Purkinje cell (primary cell): Measurements from ENCODE around the gene LIN37. TPM values are rescaled to one million over a fixed set of nuclear protein-coding genes. Genes with fewer than 3 reads are reported as not detected.

ENCODE experiments used
- polyA plus RNA-seq: library from polyadenylated mRNA; unstranded; fragments of >200 nt; fragmentation: Nextera tagmentation; gene quantifications from 2 replicates; pipeline ENCODE4 v1.2.1, GENCODE V29; 2014

The LIN37 gene, protein sequence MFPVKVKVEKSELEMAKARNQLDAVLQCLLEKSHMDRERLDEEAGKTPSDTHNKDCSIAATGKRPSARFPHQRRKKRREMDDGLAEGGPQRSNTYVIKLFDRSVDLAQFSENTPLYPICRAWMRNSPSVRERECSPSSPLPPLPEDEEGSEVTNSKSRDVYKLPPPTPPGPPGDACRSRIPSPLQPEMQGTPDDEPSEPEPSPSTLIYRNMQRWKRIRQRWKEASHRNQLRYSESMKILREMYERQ
- 4.6 and 8.3 TPM in 2 replicates for polyA plus RNA-seq

DNA sequence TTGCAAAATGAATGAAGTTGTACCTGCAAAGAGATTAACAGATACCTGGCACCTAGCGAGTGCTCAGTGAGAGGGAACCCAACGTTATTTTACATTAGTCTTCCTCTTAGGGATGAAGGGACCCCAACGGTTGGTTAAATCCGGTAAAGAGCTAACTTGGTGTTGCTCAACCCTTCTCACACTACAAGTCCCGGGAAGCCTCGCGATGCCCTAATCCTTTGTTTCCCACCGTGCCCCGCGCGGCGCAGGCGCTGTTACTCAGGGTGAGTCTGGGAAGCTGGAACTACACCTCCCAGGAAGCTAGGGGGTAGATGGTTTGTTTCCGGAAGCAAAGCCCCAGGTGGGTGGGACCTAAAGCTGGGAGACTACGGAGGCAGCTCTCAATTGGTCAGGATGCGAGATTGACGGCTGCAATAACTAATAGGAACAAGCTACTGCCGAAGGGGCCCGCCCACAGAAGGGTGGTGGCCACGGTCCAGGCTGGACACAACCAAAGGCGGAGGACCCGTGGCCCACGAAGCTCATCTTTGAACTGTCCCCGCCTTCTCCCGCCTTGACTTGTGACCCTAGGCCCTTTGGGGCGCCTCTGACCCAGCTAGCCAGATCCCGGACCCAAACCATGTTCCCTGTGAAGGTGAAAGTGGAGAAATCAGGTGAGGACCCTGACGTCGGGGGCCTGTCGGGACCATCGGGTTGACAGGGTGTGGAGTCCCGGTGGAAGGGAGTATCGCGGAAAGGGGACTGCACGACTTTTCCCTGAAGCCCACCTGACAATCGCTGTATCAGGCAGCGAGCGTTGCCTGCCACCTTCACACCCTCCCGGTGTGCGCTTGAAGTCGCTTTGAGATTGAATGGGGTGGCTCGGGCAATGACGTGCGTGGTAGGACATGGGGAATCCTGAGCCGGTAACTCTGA is at the start of gene LIN37:
Gene LIN37, plus strand, starts transcription at position 471 of the 915 bp plus-strand sequence. Its CDS starts 149 bp downstream, at position 620.

DNA sequence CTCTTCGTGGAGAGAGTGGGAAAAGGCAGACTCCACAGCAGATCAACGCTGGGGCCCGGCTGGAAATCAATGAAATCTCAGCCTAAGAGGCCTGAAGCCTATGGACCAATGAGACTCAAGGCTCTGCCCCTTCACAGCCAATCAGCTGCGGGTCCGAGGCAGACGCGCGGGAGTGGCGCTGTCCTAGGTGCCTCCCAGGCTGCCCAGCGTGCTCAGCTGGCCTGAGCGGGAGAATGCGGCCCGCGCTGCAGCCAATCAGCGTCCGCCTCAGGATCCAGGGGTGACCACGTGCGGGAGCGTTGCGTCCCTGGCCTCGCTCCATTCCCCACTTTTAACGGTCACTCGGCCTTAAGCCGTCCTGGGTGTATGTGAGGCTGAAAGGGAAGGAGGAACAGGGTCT is 44.2 kb upstream of the LIN37 start, which contains the start of gene ZBTB32:
Gene ZBTB32, plus strand, starts transcription at position 341 of the 400 bp plus-strand sequence. CDS start 10,069 bp downstream, outside the sequence.

DNA sequence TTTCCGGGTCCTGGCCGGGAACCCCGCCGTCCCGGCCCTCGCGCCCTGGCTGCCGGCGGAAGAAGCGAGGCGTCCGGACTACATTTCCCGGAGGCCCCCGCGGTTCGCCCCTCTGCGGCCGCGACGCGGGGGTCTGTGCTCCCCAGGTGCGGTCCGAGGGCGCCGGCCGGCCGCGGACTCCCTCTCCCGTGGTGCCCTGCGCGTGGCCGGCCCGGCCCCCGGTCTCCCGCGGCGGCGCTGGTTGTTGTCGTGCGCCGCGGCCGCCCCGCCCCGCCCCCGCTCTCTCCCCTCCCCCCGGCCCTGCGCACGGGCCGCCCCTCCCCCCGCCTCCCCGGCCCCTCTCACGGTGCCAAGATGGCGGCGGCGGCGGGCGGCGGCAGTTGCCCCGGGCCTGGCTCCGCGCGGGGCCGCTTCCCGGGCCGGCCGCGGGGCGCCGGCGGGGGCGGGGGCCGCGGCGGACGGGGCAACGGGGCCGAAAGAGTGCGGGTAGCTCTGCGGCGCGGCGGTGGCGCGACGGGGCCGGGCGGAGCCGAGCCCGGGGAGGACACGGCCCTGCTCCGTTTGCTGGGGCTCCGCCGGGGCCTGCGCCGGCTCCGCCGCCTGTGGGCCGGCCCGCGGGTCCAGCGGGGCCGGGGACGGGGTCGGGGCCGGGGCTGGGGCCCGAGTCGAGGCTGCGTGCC is 30.6 kb upstream of the LIN37 start, which contains the start of gene KMT2B:
Gene KMT2B, plus strand, starts transcription at position 339 of the 680 bp plus-strand sequence. Its CDS starts 16 bp downstream, at position 355.

DNA sequence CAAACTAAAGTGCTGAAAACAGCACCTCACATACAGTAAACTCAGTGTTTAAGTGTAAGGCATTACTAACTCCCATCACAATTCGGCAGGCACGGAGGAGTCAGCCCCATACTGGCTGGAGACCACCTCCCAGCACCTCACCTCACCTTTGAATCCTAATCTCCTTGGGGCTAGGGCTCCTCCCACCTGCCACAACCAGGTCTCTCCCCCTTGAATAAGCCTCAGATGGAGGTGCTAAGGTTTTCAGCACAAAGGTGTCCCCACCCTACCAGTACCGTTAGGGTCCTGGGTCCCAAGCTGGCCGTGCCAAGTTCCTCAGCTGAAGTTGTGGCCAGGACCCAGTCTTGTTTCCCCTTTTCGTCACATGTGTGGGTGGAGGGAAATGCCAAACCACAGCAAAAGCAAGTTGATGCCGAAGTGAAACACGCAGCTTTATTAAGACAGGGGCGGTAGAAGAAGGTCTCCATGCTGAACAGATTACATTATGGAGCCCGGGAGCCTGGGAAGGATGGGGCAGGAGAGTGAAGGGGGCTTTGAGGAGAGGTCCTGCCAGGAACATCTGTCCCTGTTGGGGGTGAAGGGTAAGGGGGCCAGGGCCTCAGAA is 6.2 kb upstream of the LIN37 start, which contains the start of gene IGFLR1:
Gene IGFLR1, minus strand, starts transcription at position 332 of the 604 bp plus-strand sequence. CDS start 1,272 bp downstream, outside the sequence.

DNA sequence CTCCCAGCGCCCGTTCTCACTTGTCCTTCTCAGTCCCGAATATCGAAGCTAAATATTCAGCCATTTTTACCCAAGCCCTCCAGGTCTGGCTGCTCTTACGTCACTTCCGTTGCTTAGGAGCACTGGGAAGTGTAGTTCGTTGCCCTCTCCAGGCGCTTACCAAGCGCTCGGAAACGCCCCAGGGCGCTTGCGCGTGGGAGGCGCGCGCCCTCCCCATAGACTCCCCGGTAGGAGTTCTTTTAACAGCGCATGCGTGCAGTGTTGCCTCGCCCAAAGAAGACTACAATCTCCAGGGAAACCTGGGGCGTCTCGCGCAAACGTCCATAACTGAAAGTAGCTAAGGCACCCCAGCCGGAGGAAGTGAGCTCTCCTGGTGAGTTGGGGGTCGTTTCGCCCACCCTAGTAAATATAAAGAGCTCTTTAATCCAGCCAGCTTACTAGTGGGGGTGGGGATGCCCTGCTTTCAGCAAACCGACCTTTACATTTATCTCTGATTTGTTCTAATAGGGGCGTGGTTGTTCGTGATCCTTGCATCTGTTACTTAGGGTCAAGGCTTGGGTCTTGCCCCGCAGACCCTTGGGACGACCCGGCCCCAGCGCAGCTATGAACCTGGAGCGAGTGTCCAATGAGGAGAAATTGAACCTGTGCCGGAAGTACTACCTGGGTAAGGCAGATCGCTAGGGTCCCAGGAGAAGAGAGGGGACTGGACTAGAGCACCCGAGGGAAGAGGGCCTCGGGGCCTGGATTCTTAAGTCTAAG is 2.9 kb upstream of the LIN37 start, which contains the start of the genes PSENEN and U2AF1L4:
Gene PSENEN, plus strand, starts transcription at position 324 of the 759 bp plus-strand sequence. Its CDS starts 280 bp downstream, at position 604.
Gene U2AF1L4, minus strand, starts transcription at position 91 of the 759 bp plus-strand sequence. Its CDS starts 27 bp downstream, at position 64.

DNA sequence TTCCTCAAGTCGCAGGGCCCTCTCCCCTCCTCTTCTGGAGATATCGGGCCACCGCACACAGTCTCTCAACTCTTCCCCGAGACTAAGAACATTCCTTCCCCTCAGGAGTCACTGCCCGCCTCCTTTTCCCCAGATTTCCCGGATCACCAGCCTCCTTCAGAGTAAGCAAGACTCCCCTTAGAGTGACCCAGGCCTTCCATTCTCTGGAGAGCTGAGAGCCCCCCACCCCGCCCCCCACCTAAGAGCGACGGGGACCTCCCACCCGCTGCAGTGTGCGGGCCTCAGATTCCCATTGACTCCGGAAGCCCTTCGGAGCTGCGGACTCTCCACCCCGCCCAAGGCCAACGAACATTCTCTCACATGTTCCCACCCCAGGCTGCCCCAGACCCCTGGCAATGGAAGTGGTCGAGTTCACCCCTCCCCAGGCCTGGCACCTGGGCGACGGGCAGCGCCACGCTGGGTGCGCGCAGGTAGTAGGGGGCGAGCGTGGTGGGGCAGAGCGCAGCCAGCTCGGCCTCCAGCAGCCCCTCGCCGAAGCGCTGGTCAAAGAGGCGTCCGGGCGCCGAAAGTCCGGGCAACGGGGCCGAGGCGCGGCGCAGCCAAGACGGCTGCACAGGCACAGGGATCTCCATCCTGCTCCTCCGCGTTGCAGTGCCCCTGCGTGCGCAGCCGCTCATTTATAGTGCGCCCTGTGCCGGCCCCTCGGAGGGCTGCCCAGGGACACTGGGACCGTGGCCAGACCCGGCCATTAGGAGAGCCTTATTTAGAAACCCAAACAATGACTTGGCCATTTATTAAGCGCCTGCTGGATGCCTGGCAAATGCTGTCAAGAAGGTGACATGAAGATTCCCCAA is 8.2 kb downstream of the LIN37 start, which contains the start of gene HSPB6:
Gene HSPB6, minus strand, starts transcription at position 653 of the 854 bp plus-strand sequence. Its CDS starts 21 bp downstream, at position 632.

DNA sequence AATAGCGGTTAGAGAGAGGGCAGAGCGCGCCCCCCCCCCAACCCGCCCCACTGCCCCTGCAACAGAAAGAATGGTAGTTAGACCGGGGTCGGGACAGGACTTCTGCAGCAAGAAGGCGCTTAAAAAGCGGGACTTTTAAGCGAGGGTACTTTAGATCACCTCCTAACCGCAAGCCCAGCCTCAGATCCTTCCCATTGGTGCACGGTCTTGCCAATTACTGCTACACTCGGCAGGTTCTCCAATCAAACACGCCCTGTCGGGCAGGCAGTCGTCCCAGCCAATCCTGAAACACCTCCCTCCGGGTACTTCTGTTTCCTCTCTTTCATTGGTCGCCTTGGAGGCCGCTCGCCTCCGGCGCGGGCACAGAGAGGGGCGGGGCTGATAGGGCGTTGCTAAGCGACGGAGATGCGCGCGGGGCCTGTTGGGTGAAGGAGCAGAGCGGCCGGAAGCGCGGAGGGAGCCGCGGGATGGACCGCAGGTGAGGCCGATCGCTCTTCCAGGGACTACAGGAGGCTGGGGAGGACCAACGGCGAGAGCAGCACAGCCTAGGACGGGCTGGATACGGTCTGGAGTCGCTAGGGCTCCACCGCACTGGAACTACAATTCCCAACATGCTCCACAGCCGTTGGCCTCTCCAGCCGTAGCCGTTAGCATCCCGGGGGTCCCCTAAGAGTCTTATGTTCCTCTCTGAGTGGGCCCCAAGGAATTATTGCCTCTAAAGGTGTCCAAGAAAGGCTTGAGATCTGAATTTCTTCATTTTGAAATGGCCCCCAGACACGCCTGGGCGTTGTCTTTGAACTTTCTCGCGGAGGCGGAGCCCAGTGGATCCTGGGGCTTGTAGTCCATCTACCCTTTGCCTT is 9.6 kb downstream of the LIN37 start, which contains the start of gene PROSER3:
Gene PROSER3, plus strand, starts transcription at position 428 of the 860 bp plus-strand sequence. Its CDS starts 40 bp downstream, at position 468.

DNA sequence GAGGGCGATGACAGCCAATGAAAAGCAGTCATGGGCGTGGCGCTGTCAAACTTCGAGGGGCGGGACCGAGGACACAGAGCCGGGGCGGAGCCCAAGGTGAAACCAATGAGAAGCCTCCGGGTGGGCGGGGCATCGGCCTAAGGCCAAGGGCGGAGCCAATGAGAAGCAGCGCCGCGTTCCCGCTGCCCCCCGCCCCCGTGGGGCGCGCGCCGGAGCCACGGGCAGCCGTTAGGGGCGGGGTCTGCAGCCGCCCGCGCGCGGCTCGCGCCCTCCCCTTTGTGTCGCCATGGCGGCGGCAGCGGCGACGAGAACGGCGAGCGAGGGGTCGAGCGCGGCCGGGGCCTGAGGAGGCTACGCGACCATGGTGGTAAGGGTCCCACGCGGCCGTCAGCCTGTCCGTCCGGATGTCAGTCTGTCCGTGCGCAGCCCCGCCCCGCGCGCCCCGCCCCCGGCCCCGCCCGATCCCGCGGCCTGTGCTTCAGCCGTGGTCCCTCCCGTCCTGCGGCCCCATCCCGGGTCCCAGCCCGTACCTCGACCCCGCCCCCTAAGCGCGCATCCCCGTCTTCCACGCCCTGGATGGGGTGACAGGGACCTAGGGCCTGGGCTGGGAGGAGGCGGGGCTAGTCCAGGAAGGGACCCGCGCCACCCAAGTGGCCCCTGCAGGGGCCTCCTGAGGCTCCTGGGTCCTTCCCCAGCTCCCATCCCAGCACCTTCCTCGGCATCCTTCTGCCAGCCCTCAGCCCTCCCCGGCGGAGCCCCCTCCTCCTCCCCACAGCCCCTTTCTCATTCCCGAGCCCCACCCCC is 27.1 kb downstream of the LIN37 start, which contains the start of gene ARHGAP33:
Gene ARHGAP33, plus strand, starts transcription at position 267 of the 804 bp plus-strand sequence. Its CDS starts 95 bp downstream, at position 362.

Other genes with a start within 250 kb of the LIN37 start
- 6.0 and 7.7 TPM in 2 replicates for gene DMKN, start 234.9 kb upstream of the LIN37 start, polyA plus RNA-seq
- gene SBSN, start 220.3 kb upstream of the LIN37 start, polyA plus RNA-seq = not detected in 2 replicates
- not detected in 2 replicates for gene GAPDHS, start 215.1 kb upstream of the LIN37 start, polyA plus RNA-seq
- 95.0 and 102 TPM in 2 replicates for gene TMEM147, start 202.9 kb upstream of the LIN37 start, polyA plus RNA-seq
- not detected in 2 replicates for gene ATP4A, start 184.9 kb upstream of the LIN37 start, polyA plus RNA-seq
- gene PMIS2, start 162.4 kb upstream of the LIN37 start, polyA plus RNA-seq = not detected in 2 replicates
- gene HAUS5, start 135.8 kb upstream of the LIN37 start, polyA plus RNA-seq = 0.60 and 0.84 TPM in 2 replicates
- gene RBM42, start 119.5 kb upstream of the LIN37 start, polyA plus RNA-seq = 8.9 and 12.6 TPM in 2 replicates
- gene ETV2, start 106.8 kb upstream of the LIN37 start, polyA plus RNA-seq = 0.70 TPM in 1 of 2 replicates, not detected in the other
- gene COX6B1, start 100.3 kb upstream of the LIN37 start, polyA plus RNA-seq = 1,754 and 2,269 TPM in 2 replicates
- 0.27 TPM in 1 of 2 replicates, not detected in the other for gene UPK1A, start 82.1 kb upstream of the LIN37 start, polyA plus RNA-seq
- not detected in 2 replicates for gene ZBTB32, start 44.0 kb upstream of the LIN37 start, polyA plus RNA-seq
- gene KMT2B, start 30.6 kb upstream of the LIN37 start, polyA plus RNA-seq = 1.0 and 1.8 TPM in 2 replicates
- 1.0 and 4.9 TPM in 2 replicates for gene IGFLR1, start 6.1 kb upstream of the LIN37 start, polyA plus RNA-seq
- gene U2AF1L4, start 3.2 kb upstream of the LIN37 start, polyA plus RNA-seq = 69.6 and 75.0 TPM in 2 replicates
- 311 and 383 TPM in 2 replicates for gene PSENEN, start 2.9 kb upstream of the LIN37 start, polyA plus RNA-seq
- gene HSPB6, start 8.5 kb downstream of the LIN37 start, polyA plus RNA-seq = 0.50 TPM in 1 of 2 replicates, not detected in the other
- 0.51 TPM in 1 of 2 replicates, not detected in the other for gene PROSER3, start 9.6 kb downstream of the LIN37 start, polyA plus RNA-seq
- 0.15 and 0.40 TPM in 2 replicates for gene ARHGAP33, start 27.0 kb downstream of the LIN37 start, polyA plus RNA-seq
- gene PRODH2, start 64.3 kb downstream of the LIN37 start, polyA plus RNA-seq = not detected in 2 replicates
- 0.08 TPM in 1 of 2 replicates, not detected in the other for gene NPHS1, start 103.9 kb downstream of the LIN37 start, polyA plus RNA-seq
- 1.1 TPM in 1 of 2 replicates, not detected in the other for gene KIRREL2, start 108.3 kb downstream of the LIN37 start, polyA plus RNA-seq
- gene APLP1, start 120.0 kb downstream of the LIN37 start, polyA plus RNA-seq = 223 and 377 TPM in 2 replicates
- 1.5 and 1.8 TPM in 2 replicates for gene NFKBID, start 152.0 kb downstream of the LIN37 start, polyA plus RNA-seq
- gene HCST, start 154.0 kb downstream of the LIN37 start, polyA plus RNA-seq = 2.0 and 3.8 TPM in 2 replicates
- gene TYROBP, start 159.7 kb downstream of the LIN37 start, polyA plus RNA-seq = 0.70 TPM in 1 of 2 replicates, not detected in the other
- gene LRFN3, start 187.8 kb downstream of the LIN37 start, polyA plus RNA-seq = 0.15 and 0.60 TPM in 2 replicates
- gene SDHAF1, start 246.6 kb downstream of the LIN37 start, polyA plus RNA-seq = 6.4 and 14.1 TPM in 2 replicates